ENCODE results near the gene HK2.
"Not testable (repeated sequence)": the region's sequence is repeated elsewhere in the genome, so short reads cannot be mapped to it uniquely, and the experiment has no call there.

The HK2 gene

DNA sequence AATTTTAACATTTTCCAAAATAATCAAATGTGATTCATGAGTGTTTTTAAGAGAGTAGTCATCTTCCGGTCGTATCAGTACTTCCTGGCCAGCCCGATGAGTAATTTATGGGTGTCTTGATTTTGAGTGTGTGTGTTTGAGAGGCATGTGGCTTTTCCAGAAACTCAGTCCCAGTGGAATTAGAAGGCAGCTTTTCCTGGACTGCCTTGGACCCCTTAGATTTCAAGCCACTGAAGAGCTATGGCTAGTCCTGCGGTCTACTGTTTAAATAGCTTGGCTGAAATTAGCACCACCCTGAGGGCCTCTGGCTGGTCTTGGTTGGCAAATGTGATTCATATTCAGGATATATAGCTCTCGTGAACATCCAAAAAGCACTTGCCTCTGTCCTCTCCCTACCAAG lies 59.4 kb downstream of the HK2 start:
- DNase-seq (ENCODE audit: low read depth, low spot score), result no peak

DNA sequence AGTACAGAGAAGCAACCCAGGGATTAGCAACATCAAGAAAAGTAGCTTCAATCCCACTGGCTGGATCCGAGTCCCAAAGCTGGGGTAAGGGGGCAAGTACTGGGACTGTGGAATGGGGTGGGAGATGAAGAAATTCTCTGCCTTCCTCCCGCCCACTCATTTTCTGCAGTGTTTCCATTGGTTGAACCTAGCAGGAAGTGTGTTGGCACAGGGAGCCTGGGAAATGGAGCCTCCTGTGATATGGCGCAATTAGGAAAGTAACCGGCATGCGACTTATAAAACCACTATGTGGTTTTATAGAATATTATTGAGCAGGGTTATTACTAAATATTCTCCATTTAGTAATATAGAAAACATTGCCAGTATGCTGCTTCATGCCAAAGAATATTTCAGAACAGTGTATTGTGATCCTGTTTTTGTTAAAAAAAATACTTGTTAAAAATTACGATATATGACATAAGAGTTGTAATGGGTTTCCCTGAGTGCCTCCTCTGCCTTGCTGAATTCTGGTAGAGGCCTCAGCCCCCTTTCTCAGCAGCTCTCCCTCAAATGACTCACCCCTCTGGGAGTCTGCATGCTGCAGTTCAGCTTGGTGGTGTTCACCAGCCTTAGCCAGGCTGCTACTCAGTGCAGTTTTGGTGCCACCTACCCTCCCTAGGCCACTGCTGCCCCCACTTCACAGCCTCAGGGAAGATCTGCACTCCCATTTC lies 60.5 kb downstream of the HK2 start:
- no peak for DNase-seq (ENCODE audit: low read depth, low spot score)

GRCh38 chr2:74895001-74895400 lies 61.1 kb downstream of the HK2 start:
- no peak for DNase-seq (ENCODE audit: low read depth, low spot score)

GRCh38 chr2:74896232-74896631 lies 62.3 kb downstream of the HK2 start:
- no peak for DNase-seq (ENCODE audit: low read depth, low spot score)

GRCh38 chr2:74900225-74900624 lies 66.3 kb downstream of the HK2 start:
- DNase-seq (ENCODE audit: low read depth, low spot score), result not testable (repeated sequence)

DNA sequence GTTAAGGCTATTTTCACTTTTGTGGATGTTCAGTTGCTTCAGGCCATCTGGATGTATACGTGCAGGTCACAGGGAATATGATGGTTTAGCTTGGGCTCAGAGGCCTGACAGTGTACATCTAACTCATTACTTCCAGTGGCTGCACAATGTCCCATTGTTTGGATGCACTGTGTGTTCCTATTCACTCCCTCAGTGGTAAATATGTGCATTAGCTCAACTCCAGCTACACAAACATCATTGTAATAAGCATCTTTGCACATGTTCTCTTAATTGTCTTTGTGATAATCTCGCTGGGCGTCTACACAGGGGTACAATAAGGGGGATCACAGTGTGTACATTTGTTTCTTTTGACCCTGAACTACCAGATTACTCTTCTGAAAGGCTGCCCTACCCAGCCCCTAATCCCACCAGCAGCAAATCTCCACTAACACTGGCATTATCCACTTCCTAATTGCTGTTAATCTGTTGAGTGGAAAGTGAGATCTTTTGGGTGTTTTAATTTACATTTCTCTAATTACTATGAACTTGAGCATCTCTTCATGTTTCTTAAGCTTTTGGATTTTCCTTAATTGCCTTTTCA lies 68.4 kb downstream of the HK2 start:
- no peak for DNase-seq (ENCODE audit: low read depth, low spot score)

DNA sequence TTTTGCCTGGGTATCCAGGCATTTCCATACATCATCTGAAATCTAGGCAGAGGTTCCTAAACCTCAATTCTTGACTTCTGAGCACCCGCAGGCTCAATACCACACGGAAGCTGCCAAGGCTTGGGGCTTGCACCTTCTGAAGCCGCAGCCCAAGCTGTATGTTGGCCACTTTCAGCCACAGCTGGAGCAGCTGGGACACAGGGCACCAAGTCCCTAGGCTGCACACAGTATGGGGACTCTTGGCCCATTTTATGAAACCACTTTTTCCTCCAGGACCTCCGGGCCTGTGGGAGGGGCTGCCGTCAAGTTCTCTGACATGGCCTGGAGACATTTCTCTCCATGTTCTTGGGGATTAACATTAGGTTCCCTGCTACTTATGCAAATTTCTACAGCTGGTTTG lies 72.5 kb downstream of the HK2 start:
- no peak for DNase-seq (ENCODE audit: low read depth, low spot score)

DNA sequence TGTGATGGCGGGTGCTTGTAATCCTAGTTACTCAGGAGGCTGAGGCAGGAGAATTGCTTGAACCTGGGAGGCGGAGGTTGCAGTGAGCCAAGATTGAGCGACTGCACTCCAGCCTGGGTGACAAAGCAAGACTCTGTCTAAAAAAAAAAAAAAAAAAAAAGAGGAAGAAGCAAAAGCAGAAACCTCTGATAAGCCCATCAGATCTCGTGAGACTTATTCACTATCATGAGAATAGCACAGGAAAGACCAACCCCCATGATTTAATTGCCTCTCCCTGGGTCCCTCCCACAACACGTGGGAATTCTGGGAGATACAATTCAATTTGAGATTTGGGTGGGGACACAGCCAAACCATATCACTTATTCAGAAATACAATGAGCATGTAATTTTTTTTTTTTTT lies 73.6 kb downstream of the HK2 start:
- not testable (repeated sequence) for DNase-seq (ENCODE audit: low read depth, low spot score)

GRCh38 chr2:74908748-74909444 lies 75.0 kb downstream of the HK2 start:
- peak; percentile 25 for DNase-seq (ENCODE audit: low read depth, low spot score)

DNA sequence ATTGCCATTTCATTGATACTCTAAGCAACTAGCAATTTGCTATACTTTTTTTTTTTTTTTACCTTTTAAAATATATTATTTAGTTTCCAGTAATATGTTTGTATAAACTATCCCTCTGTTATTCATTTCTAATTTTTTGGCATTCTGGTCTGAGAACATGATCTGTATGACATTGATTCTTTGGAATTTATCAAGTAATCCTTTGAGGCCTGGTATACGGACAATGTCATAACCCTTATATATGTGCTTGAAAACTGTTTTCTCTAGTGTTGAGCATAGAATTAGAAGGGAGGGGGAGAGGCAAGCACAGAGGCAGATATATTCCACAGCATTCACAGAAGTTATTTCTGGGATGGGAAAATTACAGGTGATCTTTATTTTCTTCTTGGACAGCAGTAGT lies 76.3 kb downstream of the HK2 start:
- no peak for DNase-seq (ENCODE audit: low read depth, low spot score)

DNA sequence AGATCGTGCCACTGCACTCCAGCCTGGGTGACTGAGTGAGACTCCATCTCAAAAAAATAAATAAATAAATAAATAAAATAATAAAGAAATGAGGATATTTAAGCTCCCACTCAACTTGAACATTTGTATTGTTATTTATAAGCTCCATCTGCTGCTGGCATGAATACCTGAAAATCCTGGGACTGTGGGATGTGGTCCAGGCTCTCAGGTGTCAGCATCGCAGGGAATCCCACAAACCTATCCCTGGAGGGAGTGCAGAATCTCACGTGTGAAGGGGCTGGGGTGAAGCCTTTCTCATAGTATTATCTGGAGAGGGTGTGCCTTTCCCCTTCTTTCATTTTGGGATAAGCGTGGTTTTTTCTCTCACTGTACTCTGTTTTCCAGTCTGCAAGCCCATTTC lies 77.1 kb downstream of the HK2 start:
- DNase-seq (ENCODE audit: low read depth, low spot score), result no peak

DNA sequence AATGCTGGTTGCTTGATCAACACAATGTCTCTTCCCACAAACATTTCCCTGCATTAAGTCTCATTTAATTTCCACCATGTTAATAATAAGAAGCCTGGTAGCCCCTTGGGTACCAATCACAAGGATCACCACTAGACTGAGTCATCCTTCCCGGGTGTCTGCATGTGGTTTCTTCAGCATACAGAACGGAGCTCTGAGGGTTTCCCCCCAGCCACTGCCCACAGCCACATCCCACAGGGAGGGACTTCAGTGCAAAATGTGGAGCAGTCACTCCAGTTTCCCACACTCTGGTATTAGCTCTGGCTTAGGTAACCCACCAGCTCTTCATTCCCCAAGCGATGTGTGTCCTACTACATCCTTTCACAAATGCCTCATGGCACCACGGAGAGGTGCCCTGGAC lies 81.8 kb downstream of the HK2 start:
- no peak for DNase-seq (ENCODE audit: low read depth, low spot score)

- no peak for DNase-seq (ENCODE audit: low read depth, low spot score)
Observed at GRCh38 chr2:74916394-74916793, 82.5 kb downstream of the HK2 start.

DNA sequence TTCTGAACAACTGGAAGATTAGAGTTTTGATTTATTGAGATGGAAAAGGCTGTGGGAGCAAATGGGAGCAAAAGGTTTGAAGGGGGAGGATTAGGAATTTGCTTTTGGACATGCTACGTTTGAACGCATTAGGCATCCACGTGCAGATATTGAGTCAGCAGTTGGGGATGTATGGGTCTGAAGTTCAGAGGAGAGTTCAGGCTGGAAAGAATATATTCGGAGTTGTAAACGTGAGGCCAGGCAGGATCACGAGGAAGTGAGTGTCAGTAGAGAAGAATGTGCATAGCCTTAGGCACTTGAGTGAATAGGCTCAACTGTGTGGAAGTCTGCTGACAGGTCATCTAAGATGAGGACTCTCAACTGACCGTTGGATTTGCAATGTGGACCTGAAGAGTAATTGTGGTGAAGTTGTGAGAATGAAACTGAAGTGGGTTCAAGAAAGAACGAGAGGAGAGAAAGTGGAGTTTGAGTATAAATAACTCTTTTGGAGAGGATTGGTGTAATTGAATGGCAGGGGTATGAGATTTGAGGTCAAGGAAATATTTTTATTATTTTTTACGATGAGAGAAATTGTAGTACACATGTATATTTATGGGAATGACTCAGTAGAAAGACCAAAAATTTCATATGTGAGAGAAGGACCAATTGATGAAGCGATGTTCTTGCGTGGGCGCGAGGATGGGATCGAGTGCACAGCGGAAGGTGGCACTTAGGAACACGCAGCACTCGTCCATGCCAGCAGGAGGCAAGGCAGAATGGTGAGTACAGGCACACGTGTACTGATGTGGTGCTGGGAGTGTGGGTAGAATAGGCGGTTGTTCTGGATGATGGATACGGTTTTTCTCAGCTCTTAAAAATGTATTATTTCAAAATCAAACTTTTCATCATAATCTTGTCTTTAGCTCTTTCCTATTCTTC lies 84.0 kb downstream of the HK2 start:
- peak; percentile 27 for DNase-seq (ENCODE audit: low read depth, low spot score)

DNA sequence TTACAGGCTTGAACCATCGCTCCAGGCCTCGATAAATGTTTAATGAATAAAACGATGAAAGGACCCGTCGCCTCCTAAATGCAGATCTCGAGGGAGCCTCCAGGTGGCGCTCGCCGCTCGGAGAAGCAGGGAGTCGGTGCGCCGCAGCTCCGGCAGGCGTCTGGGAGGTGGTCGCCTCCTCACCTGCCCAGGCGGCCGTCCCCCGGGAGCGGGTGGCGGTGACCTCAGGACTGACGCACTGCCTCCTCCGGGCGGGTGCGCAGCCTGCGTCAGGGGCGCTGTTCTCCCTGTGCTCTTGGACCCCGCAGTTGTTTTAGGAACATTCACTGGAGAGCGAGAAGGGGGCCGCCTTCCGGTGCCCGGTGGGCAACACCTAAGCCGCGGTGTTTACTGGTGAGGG lies 85.9 kb downstream of the HK2 start:
- DNase-seq (ENCODE audit: low read depth, low spot score), result peak; percentile 85

DNA sequence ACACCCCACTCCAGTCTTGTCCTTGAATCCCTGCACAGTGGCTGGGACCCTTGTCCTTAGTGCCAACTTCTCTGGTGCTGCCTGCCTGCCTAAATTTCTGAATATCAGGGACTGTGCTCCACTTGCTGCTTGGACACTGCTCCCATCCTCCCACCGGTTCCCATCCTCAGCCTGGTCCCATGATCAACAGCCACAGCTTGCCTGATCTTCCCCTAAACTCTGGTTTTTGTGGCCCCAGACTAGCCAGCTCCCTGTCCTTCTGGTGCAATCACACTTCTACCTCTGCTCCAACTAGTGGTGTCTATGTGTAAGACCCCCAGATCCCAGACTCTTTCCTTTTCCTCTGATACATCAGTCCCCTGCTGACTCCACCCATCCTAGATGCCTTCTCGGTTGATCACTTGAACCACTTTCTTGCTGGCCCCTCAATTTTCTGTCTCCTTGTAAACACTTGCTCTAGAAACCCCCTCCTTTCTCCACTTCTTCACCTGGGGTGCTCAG lies 87.4 kb downstream of the HK2 start:
- DNase-seq (ENCODE audit: low read depth, low spot score), result peak; percentile 5

GRCh38 chr2:74922592-74923227 lies 88.8 kb downstream of the HK2 start:
- no peak for DNase-seq (ENCODE audit: low read depth, low spot score)

DNA sequence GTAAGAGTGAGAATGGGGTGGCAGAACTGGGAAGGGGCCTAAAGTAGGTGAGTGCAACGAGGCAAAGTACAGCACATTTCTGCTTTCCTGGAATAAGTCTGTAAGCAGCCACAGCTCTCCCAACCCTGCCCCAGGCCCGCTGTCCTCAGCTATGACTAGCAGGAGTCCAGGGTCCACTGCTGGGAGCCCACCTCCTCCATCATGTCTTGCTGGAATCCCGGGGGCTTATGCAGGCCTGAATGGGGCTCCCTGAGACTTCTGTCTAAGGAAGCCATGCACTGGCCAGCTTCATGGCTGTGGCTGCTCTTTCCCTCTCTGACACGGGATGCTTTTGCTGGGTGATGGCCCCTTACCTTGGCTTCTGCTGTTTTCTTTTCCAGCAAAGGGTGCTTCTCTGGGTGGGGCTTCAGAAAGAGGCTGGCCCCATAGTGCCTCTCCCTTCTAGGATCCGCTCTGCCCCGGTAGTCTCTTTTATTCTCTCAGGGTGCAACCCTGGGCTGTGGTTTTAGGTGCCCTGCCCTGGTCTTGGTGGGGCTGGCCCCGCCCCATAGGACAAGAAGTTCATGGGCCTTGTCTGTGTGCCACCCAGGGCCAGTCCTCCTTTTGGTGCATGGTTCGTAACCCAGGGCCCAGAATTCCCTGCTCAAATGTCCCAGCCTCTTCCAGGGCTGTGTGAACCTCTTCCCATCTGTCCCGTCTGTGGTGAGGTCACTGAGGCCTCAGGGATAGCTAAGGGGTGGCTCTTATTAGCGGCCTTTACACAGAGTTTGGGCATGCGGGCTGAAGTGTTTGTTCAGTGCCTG lies 90.7 kb downstream of the HK2 start:
- peak; percentile 8 for DNase-seq (ENCODE audit: low read depth, low spot score)

DNA sequence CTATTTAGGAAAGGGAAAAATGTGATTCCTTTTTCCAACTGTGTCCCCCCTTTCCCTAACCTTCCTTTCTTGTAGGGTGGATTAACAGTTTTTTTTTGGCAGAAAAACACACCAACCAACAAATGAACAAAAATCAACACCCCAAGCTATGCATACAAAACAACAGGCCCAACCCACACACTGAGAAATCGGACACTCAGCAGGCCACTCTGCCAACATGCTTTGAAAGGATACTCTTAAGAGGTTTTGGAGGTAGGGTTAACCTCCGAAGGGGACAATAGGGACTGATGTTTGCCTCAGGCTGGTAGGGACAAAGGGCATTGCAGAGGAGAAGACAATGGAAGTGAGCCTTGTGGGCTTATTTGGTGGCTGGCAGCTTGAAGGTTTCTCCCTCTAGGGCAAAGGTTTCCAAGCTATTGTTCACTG lies 91.4 kb downstream of the HK2 start:
- DNase-seq (ENCODE audit: low read depth, low spot score), result peak; percentile 49

DNA sequence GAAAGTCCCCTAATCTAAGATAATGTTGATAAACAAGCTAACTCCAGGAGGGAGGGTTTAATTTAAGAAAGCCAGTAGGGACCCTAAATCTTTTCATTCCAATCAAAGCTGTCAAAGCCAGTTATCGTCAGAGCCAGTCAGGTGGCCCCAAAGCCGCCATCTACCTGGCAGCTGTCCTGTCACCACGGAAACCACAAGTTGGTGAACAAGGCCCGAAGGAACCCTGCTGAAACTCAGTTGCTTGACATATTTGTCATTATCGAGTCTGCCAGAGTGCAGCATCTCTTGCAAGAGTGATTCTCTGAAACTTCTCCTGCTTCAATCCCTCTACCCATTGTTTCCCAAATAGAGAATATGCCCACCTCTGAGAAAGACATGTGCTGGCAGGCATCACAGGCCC lies 93.7 kb downstream of the HK2 start:
- DNase-seq (ENCODE audit: low read depth, low spot score), result no peak

Measured in ELF-1 (cell line).